Retinal pigment epithelial cell (primary cell): ENCODE data around the gene XIST.

Experiments
- DNase-seq: peaks from one replicate; pipeline ENCODE4 v3.0.0-alpha.2; 2010; ENCODE audit warnings: low read depth
- H3K4me3 ChIP-seq: 2 replicates; pipeline ENCODE4 v1.5.1; 2011; ENCODE audit warnings: mild to moderate bottlenecking, low read length, control low read depth, moderate library complexity
- CTCF ChIP-seq: conservative IDR thresholded peaks from 2 replicates; pipeline ENCODE4 v1.5.1; 2011; ENCODE audit warnings: low read depth, low read length, control low read depth, inconsistent platforms

The XIST gene

DNA sequence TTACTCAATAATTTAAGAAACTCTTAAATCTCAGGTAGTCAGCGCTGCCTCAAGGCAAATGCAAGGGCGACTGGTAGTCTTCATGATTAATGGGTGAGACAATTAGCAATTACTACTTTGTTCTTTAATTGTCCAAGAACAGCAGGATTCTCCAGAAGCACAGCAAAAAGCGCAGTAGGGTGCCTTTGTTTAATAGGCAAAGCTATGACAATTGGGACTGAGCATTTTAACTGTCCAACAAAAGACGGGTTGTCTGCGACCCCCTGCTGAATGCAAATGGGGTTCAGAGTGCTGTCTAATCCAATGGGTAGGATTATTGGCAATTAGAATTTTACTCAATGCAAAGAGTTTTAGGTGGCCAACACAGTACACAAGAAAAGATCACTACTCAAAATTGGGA is 3.4 kb downstream of the XIST start:
- H3K4me3 ChIP-seq: peak overlapping the region; percentile 60
- no peak for DNase-seq
- no peak for TF ChIP-seq CTCF

GRCh38 chrX:73847991-73848390 is 4.5 kb downstream of the XIST start:
- TF ChIP-seq CTCF: no peak
- DNase-seq: no peak
- peak overlapping the region; percentile 60 for H3K4me3 ChIP-seq

DNA sequence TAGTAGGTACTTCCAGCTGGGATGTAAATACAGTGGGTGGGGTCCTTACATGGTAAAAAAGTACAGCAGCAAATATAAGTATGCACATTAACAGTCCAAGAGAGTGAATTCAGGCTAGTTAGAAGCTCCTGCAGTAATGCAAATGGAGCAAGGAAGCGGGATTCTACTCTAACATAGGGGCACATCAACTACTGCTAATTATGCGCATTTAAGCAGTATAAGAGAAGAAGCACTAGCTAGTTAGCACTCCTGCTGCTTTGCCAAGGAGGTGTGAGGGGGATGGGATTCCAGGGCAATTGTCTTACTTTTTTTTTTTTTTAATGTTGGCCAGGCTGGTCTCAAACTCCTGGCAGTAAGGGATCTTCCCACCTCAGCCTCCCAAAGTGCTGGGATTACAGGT is 5.4 kb downstream of the XIST start:
- TF ChIP-seq CTCF: no peak
- no peak overlapping the region for H3K4me3 ChIP-seq
- DNase-seq: no peak

DNA sequence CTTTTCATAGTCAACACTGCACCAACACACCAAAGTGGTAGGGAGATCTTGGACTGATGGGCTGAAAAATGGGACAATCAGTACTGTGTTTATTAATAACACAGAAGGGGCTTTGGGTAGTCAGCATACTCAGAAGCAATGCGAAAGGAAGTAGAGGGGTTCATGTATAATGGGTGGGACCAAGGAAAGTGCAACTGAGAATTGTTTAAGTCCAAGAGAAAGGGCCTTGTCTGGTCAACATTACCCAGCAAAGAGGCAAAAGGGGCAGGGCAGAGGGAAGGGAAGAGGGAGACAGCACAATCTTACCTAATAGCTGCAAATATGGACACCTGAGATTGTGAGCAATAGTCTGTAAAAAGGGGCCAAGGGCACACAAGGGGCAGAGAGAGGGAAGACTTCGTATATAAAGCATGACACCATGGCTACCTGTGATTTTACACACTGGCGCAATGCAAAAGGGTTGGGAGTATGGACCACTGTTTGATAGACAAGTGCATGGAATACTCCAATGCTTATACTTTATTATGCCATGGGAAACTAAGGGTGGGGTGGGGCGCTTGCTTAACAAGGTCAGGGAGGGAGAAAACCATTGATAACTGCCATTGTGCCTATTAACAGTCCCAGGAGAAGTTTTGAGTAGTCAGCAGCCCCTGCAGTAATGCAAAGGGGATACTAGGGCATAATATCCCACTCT is 9.8 kb downstream of the XIST start:
- no peak for TF ChIP-seq CTCF
- H3K4me3 ChIP-seq: no peak overlapping the region
- no peak for DNase-seq

DNA sequence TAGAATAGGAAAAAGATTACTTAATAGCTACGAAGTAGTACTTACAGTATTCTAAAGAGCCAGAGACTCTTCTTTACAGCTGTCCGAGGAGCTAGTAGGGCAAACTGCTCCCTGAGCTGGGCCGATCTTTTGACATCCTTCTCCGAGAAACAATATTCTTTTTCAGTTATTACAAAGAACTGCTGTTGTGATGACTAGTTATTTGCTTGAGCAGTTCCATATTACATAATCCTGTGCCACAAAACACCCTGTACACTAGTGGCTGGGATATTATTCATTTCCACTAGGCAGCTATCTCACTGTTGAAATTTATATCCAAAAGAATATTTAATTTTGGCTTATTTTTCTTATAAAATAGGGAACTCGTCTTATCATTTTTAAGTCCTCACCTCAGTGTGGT is 11.2 kb downstream of the XIST start:
- H3K4me3 ChIP-seq: no peak overlapping the region
- no peak for DNase-seq
- TF ChIP-seq CTCF: no peak

DNA sequence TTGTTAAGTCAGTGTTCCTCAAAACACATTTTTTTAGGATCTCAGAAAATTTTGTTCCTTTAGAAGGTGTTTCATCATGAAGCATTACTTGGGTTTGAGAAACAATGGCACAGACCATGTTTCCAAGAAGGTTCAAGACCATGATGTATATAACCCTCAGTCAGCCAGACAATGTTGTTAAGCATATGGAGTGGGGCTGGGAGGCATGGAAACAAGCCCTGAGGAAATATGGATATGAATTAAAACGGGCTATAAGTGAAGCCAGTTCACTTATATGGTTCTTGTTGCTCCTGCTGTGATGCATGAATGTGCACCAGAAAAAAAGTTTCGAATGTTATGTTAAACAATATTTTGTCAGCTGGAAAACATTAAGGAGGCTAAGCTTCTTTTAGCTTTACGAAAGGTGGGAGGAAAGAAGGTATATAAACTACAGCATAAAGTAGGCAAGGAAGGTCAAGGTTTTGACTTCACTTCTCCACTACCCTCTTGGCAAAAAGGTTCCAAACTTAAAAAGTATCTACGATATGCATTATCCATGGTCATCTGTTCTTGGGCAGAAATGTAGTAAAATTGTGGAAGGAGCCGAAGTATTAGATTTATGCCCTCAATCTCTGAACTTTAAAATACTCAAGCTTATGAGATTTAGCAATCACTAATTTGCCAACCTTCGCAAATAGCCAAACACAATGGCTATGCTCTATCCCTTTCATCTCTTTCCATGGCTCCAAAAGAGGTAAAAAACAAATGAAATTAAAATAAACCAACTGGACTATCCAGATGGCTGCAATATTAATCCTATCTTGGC is 12.2 kb downstream of the XIST start:
- TF ChIP-seq CTCF: no peak
- H3K4me3 ChIP-seq: no peak overlapping the region
- DNase-seq: no peak

DNA sequence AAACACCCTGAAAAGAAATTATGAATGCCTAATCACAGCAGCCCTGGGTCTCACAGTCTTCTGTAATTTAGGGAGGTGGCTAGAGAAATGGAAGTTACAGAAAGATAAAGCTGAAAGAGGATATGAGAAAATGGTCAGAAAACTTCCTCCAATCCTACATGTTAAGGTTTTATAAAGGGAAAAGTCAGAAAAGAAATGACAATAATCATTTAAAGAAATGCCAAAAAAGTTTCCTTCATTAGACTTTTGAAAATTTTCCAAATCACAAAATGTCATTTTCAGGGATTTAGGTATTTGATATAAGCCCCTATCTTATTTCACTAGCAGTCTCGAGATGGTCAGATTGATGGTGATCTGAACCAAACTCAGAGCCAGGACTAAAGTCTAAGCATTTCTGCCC is 13.4 kb downstream of the XIST start:
- no peak for TF ChIP-seq CTCF
- no peak for DNase-seq
- no peak overlapping the region for H3K4me3 ChIP-seq
